ENCODE measurements around the gene SEMA3E. TPM values are rescaled to one million over a fixed set of nuclear protein-coding genes. Genes with fewer than 3 reads are reported as not detected.

The SEMA3E gene
- total RNA-seq, 1 experiment from 2014 or later: 2.5 TPM

GRCh38 chr7:83478616-83479015 is 170.3 kb downstream of the SEMA3E start:
- POLR2A ChIA-PET: no interaction called here
- Mint-ChIP-seq H3K4me1 (peaks cover 10% of the 10 kb centered on the region), H3K27ac (no peak overlapping the region), H3K27me3 (ENCODE audit: low read depth) (peaks cover 3% of the 10 kb centered on the region; the same call in 1 of the 2 replicates), H3K36me3 (no peaks in the 10 kb centered on the region), H3K9me3 (no peaks in the 10 kb centered on the region), H3K4me3 (no peak overlapping the region)
- CTCF ChIA-PET: no interaction called here
- DNase-seq (ENCODE audit: low spot score): no peak
- ATAC-seq: no peak
- TF ChIP-seq, protein P1, sequence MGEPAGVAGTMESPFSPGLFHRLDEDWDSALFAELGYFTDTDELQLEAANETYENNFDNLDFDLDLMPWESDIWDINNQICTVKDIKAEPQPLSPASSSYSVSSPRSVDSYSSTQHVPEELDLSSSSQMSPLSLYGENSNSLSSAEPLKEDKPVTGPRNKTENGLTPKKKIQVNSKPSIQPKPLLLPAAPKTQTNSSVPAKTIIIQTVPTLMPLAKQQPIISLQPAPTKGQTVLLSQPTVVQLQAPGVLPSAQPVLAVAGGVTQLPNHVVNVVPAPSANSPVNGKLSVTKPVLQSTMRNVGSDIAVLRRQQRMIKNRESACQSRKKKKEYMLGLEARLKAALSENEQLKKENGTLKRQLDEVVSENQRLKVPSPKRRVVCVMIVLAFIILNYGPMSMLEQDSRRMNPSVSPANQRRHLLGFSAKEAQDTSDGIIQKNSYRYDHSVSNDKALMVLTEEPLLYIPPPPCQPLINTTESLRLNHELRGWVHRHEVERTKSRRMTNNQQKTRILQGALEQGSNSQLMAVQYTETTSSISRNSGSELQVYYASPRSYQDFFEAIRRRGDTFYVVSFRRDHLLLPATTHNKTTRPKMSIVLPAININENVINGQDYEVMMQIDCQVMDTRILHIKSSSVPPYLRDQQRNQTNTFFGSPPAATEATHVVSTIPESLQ (CRISPR knock-in tag; IDR thresholded peaks at IDR 0.05): no peak
- TF ChIP-seq EMX1 (CRISPR knock-in tag; IDR thresholded peaks at IDR 0.05): no peak
- TF ChIP-seq, protein P2, sequence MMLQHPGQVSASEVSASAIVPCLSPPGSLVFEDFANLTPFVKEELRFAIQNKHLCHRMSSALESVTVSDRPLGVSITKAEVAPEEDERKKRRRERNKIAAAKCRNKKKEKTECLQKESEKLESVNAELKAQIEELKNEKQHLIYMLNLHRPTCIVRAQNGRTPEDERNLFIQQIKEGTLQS (CRISPR knock-in tag; conservative IDR thresholded peaks at IDR 0.05): no peak
- TF ChIP-seq, protein P3, sequence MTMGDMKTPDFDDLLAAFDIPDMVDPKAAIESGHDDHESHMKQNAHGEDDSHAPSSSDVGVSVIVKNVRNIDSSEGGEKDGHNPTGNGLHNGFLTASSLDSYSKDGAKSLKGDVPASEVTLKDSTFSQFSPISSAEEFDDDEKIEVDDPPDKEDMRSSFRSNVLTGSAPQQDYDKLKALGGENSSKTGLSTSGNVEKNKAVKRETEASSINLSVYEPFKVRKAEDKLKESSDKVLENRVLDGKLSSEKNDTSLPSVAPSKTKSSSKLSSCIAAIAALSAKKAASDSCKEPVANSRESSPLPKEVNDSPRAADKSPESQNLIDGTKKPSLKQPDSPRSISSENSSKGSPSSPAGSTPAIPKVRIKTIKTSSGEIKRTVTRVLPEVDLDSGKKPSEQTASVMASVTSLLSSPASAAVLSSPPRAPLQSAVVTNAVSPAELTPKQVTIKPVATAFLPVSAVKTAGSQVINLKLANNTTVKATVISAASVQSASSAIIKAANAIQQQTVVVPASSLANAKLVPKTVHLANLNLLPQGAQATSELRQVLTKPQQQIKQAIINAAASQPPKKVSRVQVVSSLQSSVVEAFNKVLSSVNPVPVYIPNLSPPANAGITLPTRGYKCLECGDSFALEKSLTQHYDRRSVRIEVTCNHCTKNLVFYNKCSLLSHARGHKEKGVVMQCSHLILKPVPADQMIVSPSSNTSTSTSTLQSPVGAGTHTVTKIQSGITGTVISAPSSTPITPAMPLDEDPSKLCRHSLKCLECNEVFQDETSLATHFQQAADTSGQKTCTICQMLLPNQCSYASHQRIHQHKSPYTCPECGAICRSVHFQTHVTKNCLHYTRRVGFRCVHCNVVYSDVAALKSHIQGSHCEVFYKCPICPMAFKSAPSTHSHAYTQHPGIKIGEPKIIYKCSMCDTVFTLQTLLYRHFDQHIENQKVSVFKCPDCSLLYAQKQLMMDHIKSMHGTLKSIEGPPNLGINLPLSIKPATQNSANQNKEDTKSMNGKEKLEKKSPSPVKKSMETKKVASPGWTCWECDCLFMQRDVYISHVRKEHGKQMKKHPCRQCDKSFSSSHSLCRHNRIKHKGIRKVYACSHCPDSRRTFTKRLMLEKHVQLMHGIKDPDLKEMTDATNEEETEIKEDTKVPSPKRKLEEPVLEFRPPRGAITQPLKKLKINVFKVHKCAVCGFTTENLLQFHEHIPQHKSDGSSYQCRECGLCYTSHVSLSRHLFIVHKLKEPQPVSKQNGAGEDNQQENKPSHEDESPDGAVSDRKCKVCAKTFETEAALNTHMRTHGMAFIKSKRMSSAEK (CRISPR knock-in tag; IDR thresholded peaks at IDR 0.05; ENCODE audit: borderline replicate concordance): no peak
- TF ChIP-seq MXD4 (CRISPR knock-in tag; IDR thresholded peaks at IDR 0.05; ENCODE audit: borderline replicate concordance): no peak
- no peak for TF ChIP-seq ZNF281 (CRISPR knock-in tag; IDR thresholded peaks at IDR 0.05)
- TF ChIP-seq KAT7 (CRISPR knock-in tag; IDR thresholded peaks at IDR 0.05; ENCODE audit: borderline replicate concordance): no peak
- TF ChIP-seq NFATC4 (CRISPR knock-in tag; IDR thresholded peaks at IDR 0.05): no peak
- TF ChIP-seq ZNF263 (CRISPR knock-in tag; IDR thresholded peaks at IDR 0.05; ENCODE audit: low read depth): no peak
- no peak for TF ChIP-seq ARID4B (CRISPR knock-in tag; IDR thresholded peaks at IDR 0.05; ENCODE audit: borderline replicate concordance)
- TF ChIP-seq JUN (CRISPR knock-in tag; IDR thresholded peaks at IDR 0.05): no peak
